GM18505 (cell line): Measurements from ENCODE around the gene FAM120B.

Experiments
- ATAC-seq: cut with Tn5 transposase; IDR thresholded peaks from one replicate; pipeline ENCODE4 v1.9.1; 2021; ENCODE audit not compliant: unreplicated experiment
- POLR2A ChIP-seq: IDR thresholded peaks from 4 replicates; pipeline ENCODE4 v1.6.1; 2011; ENCODE audit warnings: borderline replicate concordance; ENCODE audit not compliant: insufficient read depth, insufficient read length; ENCODE audit errors: extremely low read depth

FAM120B gene

GRCh38 chr6:170286246-170286933 lies 20.2 kb upstream of the FAM120B start:
- no peak for ATAC-seq
- no peak for TF ChIP-seq POLR2A

GRCh38 chr6:170286934-170287265 lies 19.7 kb upstream of the FAM120B start:
- no peak for ATAC-seq

GRCh38 chr6:170287371-170287876 lies 19.1 kb upstream of the FAM120B start:
- no peak for TF ChIP-seq POLR2A
- no peak for ATAC-seq

More at GRCh38 chr6:170286934-170287265, 19.7 kb upstream of the FAM120B start:
- TF ChIP-seq POLR2A = no peak

GRCh38 chr6:170288091-170288631 lies 18.4 kb upstream of the FAM120B start:
- no peak for TF ChIP-seq POLR2A
- ATAC-seq = no peak

GRCh38 chr6:170288852-170289179 lies 17.7 kb upstream of the FAM120B start:
- TF ChIP-seq POLR2A = no peak
- no peak for ATAC-seq

- no peak for TF ChIP-seq POLR2A
- no peak for ATAC-seq
Measured at GRCh38 chr6:170289180-170289931, 17.2 kb upstream of the FAM120B start.

- TF ChIP-seq POLR2A = no peak
Measured at GRCh38 chr6:170289951-170290295, 16.6 kb upstream of the FAM120B start.

GRCh38 chr6:170290296-170291128 lies 16.0 kb upstream of the FAM120B start, which contains the start of gene DLL1:
TSS of gene DLL1 (minus strand) at chr6:170291078. CDS start at chr6:170290139, 939 bp downstream.
- ATAC-seq = no peak
- no peak for TF ChIP-seq POLR2A

More at GRCh38 chr6:170289951-170290295, 16.6 kb upstream of the FAM120B start:
- ATAC-seq = no peak

- no peak for ATAC-seq
- no peak for TF ChIP-seq POLR2A
Measured at GRCh38 chr6:170291271-170292110, 15.1 kb upstream of the FAM120B start.

GRCh38 chr6:170292111-170292406 lies 14.5 kb upstream of the FAM120B start:
- no peak for ATAC-seq
- TF ChIP-seq POLR2A = no peak

- TF ChIP-seq POLR2A = no peak
- no peak for ATAC-seq
Measured at GRCh38 chr6:170292407-170293158, 14.0 kb upstream of the FAM120B start.
